Subcutaneous adipose tissue (tissue), 4 donors: ENCODE data around the gene SNRNP25. TPM values are rescaled to one million over a fixed set of nuclear protein-coding genes. Genes with fewer than 3 reads are reported as not detected.

Experiments used
- total RNA-seq, 4 donors: library from RNA; depleted of rRNA; stranded (reverse); fragments of >200 nt; gene quantifications; one replicate each; pipeline ENCODE4 v1.1.0, GENCODE V29; 2016
- TF ChIP-seq, protein P1 (sequence below): fragments of 450-650 bp; IDR thresholded peaks from one replicate; pipeline ENCODE4 v1.5.1; 2016; ENCODE audit warnings: low read depth, mild to moderate bottlenecking, control low read depth, antibody characterized with exemption, moderate library complexity

Gene SNRNP25
- total RNA-seq, 4 donors from 2014 or later: 12.8 to 21.9 (median 15.2) TPM

DNA sequence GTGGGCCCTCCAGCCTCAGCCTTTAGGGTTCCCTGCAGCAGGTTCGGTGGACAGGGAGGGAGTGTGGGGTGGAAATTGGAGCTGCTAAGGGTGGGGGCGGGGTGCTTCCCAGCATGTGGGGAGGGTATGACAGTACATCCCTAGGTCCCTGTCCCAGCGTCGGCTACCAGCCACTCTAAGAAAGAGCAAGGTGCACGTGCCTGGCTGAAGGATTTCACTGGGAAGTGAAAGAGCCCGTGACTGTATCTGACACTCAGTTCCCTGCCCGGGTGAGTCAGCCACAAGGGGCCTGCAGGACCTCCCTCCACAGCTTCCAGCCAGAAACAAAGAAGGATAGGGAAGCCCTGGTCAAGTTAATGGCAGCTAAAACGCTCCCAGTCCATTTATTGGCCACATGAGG is 4.1 kb downstream of the SNRNP25 start:
- TF ChIP-seq, protein P1, sequence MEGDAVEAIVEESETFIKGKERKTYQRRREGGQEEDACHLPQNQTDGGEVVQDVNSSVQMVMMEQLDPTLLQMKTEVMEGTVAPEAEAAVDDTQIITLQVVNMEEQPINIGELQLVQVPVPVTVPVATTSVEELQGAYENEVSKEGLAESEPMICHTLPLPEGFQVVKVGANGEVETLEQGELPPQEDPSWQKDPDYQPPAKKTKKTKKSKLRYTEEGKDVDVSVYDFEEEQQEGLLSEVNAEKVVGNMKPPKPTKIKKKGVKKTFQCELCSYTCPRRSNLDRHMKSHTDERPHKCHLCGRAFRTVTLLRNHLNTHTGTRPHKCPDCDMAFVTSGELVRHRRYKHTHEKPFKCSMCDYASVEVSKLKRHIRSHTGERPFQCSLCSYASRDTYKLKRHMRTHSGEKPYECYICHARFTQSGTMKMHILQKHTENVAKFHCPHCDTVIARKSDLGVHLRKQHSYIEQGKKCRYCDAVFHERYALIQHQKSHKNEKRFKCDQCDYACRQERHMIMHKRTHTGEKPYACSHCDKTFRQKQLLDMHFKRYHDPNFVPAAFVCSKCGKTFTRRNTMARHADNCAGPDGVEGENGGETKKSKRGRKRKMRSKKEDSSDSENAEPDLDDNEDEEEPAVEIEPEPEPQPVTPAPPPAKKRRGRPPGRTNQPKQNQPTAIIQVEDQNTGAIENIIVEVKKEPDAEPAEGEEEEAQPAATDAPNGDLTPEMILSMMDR: no peak

DNA sequence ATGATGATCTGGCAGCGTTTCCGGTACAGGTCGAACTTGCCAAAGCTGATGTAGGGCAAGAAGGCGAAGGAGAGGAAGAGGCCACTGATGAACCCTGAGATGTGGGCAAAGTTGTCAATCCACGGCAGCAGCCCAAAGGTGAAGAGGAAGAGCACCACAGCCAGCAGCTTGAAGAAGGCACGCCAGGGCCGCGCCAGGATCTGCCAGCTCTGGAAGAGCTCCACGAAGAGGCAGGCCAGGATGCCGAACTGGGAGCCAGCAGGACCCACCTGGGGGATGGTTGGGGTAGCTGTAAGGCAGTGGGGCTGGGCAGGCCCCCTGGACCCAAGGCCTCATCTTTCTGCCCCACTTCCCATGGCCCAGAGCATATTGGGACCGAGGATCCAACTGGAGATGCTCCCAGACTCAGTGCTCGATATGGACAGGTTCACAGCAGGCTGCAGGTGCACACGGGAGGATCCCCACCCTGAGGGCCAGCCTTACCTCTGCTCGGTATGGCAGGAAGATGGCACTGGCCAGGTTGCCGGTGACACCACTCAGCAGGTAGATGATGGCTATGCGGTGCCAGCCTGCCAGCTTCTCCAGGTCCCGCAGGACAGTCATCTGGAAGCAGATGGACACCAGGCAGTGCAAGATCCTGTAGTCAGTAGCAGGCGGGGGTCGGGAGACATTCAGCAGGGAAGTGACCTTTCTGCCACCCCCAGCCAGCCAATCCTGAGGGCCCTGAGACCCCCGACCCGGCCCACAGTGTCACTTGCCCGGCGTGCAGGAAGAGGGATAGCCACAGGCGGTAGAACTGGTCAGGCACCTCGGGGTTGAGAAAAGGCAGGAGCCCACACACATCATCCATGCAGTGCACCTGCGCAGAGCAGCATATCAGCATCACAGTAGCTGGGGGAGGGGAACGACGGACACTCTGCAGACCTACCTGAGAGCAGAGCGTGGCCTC is 5.1 kb downstream of the SNRNP25 start:
- TF ChIP-seq, protein P1: no peak

DNA sequence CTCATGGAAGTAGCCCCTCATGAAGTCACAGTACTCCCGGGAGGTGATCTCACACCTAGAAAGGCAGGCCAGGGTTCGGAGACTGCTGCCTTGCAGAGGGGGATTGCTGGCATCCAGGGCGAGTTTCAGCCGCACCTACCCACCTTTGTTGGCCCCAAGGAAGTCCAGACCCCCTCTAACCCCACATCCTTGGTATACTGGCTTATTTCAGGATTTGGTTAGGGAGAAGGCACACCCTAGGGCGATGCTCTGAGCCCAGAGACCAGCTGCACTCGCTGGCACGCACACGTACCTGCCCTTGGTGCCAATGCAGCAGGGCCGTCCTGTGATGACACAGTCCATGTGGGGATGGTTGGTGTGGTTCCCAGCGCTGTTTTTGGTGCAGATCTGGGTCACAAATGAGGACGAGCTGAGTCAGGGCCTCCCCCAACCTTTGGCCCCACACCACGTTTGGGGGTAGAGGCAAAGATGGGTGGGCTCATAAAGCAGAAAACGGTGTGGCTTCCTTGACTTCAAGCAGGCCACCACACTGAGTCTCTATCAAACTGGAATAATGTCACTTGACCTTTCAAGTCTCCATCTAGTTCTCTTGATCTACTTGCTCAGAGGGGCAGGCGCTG is 5.9 kb downstream of the SNRNP25 start:
- TF ChIP-seq, protein P1: no peak

DNA sequence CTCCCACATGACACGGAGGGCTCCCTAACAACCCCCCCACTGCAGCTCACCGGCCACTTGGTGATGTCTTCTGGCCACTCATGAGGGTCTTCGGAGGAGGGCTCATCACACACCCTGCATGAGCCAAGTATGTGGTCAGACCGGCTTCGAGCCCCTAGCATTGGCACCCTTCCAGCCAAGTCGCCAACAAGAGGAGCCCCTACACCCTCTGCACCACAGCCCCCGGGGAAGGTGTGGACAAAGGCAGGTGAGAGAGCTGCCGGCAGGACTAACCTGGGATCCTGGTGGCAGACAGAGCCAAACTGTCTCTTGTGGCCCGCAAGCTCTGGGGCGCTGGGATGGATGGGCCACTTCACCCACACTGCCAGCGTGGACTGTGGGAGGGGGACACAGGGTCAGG is 6.5 kb downstream of the SNRNP25 start:
- TF ChIP-seq, protein P1: no peak

DNA sequence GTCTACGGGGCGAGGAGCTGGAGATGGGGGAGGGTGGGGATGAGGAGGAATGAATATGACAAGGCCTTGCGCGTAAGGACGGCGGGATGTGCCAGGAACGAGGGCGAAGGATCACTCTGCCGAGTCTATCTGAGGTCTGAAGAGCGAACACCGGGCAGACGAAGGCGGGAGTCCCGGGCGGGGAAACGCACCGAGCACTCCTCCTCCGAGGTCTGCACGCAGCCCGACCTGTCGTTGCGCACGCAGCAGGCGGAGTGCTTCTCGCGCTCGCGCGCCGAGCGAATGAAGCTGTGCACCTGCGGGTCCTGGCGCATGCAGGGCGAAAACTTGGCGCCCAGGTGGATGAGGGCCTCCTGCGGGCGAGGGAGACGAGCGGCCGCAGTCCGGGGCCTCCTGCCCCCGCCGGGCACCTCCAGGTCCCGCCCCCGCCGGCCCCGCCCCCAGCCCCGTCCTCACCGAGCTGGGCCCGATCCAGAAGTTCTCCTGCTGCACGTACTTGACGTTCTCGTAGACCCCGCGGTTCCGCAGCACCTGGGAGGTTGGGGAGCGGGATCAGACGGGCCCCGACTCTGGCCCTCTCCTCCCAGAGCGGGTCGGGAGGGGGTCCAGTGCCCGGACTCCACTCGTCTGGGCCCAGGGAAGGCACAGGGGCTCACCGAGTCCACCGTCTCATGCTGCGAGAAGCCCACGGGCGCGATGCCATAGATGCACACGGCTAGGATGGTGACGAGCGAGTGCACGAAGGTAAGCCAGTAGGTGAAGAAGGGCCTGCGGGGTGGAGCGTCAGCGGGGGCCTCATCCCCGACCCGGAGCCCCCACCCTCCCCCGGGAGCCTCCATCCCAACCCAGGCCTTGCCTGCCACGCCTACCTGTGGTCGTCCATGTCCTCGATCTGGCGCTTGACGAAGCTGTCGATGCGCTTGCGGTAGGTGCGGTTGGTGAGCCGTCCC is 7.6 kb downstream of the SNRNP25 start:
- TF ChIP-seq, protein P1: no peak

DNA sequence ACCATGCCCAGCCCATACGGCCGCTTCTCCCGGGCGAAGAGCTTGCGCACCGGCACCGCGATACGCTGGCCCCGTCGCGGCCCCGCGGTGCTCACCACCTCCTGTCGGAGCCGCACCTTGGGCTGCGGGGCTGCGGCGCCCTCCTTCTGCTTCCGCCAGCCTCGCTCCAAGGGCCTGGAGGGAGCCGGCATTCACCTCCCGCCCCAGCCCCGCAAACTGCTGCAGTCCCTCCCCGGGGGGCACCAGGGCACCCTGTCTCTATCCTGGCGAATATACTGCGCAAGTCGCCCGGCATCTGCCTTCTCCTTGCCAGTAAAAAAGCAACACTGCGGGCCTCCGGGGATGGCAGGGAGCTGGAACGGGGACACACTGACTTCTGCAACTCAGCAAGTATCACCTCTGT is 8.3 kb downstream of the SNRNP25 start:
- TF ChIP-seq, protein P1: no peak
